Bronchial epithelial cell (primary cell): ENCODE results near the gene SH3RF1. TPM values are rescaled to one million over a fixed set of nuclear protein-coding genes. Genes with fewer than 3 reads are reported as not detected.

Experiments used
- DNase-seq: peaks from one replicate; pipeline ENCODE4 v3.0.0-alpha.2; 2010; ENCODE audit warnings: low read depth
- FAIRE-seq: peaks from 2 replicates; lab custom pipeline; 2011; peaks lifted over from hg19 to GRCh38; lab: Jason Lieb, UNC
- H3K27me3 ChIP-seq: 2 replicates; pipeline ENCODE4 v1.5.1; 2011; ENCODE audit warnings: low read length; ENCODE audit not compliant: control insufficient read depth, insufficient read depth
- H3K36me3 ChIP-seq: 2 replicates; pipeline ENCODE4 v1.5.1; 2011; ENCODE audit warnings: low read length; ENCODE audit not compliant: control insufficient read depth, insufficient read depth
- H3K4me3 ChIP-seq: 2 replicates; pipeline ENCODE4 v1.5.1; 2011; ENCODE audit warnings: mild to moderate bottlenecking, low read depth, low read length, control low read depth
- total RNA-seq: library from RNA; depleted of rRNA; stranded (reverse); fragments of >200 nt; gene quantifications from 2 replicates; pipeline ENCODE4 v1.2.1, GENCODE V29; 2014
- TF ChIP-seq, protein P1 (sequence below): IDR thresholded peaks from 2 replicates; pipeline ENCODE4 v1.5.1; 2011; ENCODE audit warnings: mild to moderate bottlenecking, moderate library complexity, low read length, control low read depth, inconsistent platforms; ENCODE audit not compliant: insufficient read depth, severe bottlenecking

SH3RF1 gene
- 9.0 and 14.0 TPM in 2 replicates for total RNA-seq

DNA sequence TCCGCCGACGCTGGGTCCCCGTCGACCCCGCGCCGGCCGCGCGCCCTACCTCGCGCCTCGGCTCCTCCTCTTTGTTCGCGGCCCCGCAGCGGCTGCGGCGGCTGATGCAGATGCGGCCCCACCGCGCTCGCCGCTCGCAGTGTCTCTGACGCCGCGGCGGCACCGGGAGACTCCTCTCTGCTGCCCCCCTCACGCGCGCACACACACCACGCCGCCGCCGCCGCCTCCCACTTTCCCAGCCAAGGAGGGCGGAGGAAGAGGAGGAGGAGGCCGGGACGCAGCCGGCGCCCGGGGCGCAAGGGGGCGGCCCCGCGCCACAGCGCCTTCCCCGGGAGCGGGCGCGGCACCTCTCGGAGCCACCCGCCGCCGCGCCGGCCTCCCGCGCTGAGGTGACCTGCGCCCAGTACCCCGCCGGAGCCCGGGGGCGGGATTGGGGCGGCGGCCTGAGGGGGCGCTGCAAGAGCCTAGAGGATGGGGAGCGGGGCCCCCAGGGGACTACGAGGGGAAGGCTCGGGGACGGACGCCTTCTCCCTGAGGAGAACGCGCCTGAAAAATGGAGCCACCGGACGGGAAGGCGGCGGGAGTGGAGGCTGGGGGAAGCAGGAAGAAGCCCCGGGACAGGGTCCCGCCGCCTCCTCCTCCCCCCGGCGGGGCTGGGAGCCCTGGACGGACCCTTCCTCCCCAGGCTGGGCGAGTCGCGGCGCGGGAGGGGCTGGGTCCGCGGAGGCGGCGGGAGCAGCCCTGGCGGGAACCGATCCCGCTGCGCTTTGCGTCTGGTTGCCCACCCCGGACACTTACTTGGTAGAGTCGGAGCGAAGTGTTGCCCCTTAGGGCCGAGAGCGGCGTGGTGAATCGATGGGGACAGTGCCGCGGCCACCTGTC, at the start of gene SH3RF1:
Gene SH3RF1 (minus strand): TSS at position 147 of the 882 bp plus-strand sequence. CDS start 1,744 bp downstream, outside the sequence.
- Histone ChIP-seq H3K27me3 (no peaks in the 10 kb centered on the region), H3K36me3 (peaks cover 1% of the 10 kb centered on the region), H3K4me3 (peak within 1 kb of the TSS; percentile 61)
- TF ChIP-seq, protein P1, sequence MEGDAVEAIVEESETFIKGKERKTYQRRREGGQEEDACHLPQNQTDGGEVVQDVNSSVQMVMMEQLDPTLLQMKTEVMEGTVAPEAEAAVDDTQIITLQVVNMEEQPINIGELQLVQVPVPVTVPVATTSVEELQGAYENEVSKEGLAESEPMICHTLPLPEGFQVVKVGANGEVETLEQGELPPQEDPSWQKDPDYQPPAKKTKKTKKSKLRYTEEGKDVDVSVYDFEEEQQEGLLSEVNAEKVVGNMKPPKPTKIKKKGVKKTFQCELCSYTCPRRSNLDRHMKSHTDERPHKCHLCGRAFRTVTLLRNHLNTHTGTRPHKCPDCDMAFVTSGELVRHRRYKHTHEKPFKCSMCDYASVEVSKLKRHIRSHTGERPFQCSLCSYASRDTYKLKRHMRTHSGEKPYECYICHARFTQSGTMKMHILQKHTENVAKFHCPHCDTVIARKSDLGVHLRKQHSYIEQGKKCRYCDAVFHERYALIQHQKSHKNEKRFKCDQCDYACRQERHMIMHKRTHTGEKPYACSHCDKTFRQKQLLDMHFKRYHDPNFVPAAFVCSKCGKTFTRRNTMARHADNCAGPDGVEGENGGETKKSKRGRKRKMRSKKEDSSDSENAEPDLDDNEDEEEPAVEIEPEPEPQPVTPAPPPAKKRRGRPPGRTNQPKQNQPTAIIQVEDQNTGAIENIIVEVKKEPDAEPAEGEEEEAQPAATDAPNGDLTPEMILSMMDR, result no peak
- FAIRE-seq (no peak), DNase-seq (peak; percentile 50)

DNA sequence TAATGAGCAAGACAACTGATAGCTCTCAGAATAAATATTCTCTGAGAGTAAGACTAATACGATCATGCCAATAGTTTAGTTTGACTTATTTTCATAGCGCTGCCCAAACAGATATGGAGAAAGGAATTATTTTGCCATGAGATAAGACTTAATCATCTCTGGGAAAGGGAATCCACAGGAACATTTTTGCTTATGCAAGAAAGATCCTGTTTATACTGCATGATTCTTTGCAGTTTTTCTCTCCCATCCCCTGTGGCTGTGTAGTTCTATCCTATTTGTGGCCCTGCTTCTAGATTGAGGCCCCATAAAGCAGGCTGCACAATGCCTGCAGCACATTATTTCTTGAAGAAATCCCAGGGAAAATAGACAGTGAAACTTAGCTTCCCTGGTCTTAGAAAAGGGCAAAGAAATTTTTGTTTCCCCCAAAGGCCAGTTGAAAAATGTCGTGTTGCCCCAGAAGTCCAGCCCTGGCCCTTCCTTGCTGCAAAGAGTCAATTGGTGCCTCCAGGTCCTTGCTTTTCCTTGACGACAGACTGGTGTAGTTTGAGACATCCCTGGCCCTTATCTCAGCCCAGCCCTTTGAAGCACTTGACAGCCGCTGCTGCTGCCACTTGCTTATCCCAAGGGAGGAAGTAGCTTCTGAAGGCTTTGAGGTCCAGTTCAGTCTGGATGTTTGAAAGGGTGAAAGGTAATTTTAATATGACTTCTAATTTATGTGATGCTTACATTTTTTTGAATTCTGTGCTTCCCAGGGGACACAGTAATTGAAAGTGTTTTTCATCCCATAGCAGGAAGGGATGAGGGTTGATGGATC, 45.0 kb upstream of the SH3RF1 start:
- peak; percentile 84 for DNase-seq

GRCh38 chr4:169314906-169315305, 44.1 kb upstream of the SH3RF1 start:
- Histone ChIP-seq H3K27me3 (no peaks in the 10 kb centered on the region), H3K36me3 (no peaks in the 10 kb centered on the region), H3K4me3 (no peak overlapping the region)
- TF ChIP-seq, protein P1, result no peak
- DNase-seq (peak; percentile 94), FAIRE-seq (peak; percentile 36)

More for the DNA sequence above, 45.0 kb upstream of the SH3RF1 start:
- H3K36me3 ChIP-seq, result no peaks in the 10 kb centered on the region
- TF ChIP-seq, protein P1, result no peak
- H3K4me3 ChIP-seq, result no peak overlapping the region
- no peaks in the 10 kb centered on the region for H3K27me3 ChIP-seq
- FAIRE-seq, result no peak

- H3K36me3 ChIP-seq, result no peaks in the 10 kb centered on the region
- FAIRE-seq (peak; percentile 28), DNase-seq (peak; percentile 84)
- H3K27me3 ChIP-seq, result no peaks in the 10 kb centered on the region
- H3K4me3 ChIP-seq, result no peak overlapping the region
- TF ChIP-seq, protein P1, result no peak
Measured at GRCh38 chr4:169313732-169314131, 43.0 kb upstream of the SH3RF1 start.

DNA sequence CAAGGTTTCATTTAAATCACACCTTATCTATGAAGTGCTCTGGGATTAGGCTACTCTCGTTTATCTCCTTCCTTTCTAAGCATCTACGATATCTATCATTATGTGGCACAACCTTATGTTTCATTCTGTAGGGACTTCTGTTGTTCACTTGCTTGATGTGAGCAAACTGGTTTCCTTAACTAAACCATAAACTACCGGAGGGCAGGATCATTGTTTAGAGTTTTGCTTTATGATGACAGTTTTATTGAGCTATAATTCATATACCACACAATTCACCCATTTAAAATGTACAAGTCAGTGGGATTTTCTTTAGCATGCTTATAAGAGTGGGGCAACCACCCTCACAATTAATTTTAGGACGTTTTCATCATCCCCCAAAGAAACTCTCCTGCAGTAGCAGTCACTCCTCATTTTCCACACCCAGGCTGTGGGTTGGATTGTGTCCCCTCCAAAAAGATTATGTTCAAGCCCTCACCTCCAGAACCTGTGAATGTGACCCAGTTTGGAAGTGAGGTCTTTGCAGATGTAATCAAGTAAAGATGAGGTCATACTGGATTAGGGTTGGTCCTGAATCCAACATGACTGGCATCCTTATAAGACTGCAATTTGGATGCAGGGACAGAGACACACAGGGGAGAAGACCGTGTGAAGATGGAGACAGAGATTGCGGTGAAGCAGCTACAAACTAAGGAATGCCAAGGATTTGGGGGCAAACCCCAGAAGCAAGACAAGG, 42.1 kb upstream of the SH3RF1 start:
- TF ChIP-seq, protein P1, result no peak
- FAIRE-seq (no peak), DNase-seq (no peak)
- H3K4me3 ChIP-seq, result no peak overlapping the region
- H3K27me3 ChIP-seq, result no peaks in the 10 kb centered on the region
- no peaks in the 10 kb centered on the region for H3K36me3 ChIP-seq
